Measurements from ENCODE around the gene CALCOCO1.
A peak's percentile ranks its signal among the peaks of the same experiment; 100 is the strongest.
"Not testable (repeated sequence)": the region's sequence is repeated elsewhere in the genome, so short reads cannot be mapped to it uniquely, and the experiment has no call there.

The CALCOCO1 gene

GRCh38 chr12:53696655-53697331 is 30.5 kb downstream of the CALCOCO1 start:
- no peak for ATAC-seq

- no peak for ATAC-seq
Observed at GRCh38 chr12:53696285-53696654, 31.0 kb downstream of the CALCOCO1 start.

- peak; percentile 86 to 87 for ATAC-seq
Observed at GRCh38 chr12:53695152-53696145, 31.8 kb downstream of the CALCOCO1 start.

GRCh38 chr12:53694756-53695151 is 32.5 kb downstream of the CALCOCO1 start:
- no peak for ATAC-seq

GRCh38 chr12:53688134-53688533 is 39.1 kb downstream of the CALCOCO1 start:
- ATAC-seq, result no peak

- ATAC-seq, result no peak
Observed at GRCh38 chr12:53686436-53686835, 40.8 kb downstream of the CALCOCO1 start.

- no peak for ATAC-seq
Observed at GRCh38 chr12:53684654-53685220, 42.5 kb downstream of the CALCOCO1 start.

GRCh38 chr12:53683983-53684382 is 43.3 kb downstream of the CALCOCO1 start:
- ATAC-seq, result no peak

GRCh38 chr12:53683494-53683893 is 43.8 kb downstream of the CALCOCO1 start:
- no peak for ATAC-seq

- ATAC-seq, result not testable (repeated sequence)
Observed at GRCh38 chr12:53680061-53680460, 47.2 kb downstream of the CALCOCO1 start.

- no peak for ATAC-seq
Observed at GRCh38 chr12:53677800-53678148, 49.5 kb downstream of the CALCOCO1 start.

GRCh38 chr12:53677016-53677799 is 50.0 kb downstream of the CALCOCO1 start:
- ATAC-seq, result no peak

GRCh38 chr12:53676656-53677015 is 50.6 kb downstream of the CALCOCO1 start:
- no peak for ATAC-seq

- peak; percentile 92 to 94 for ATAC-seq
Observed at GRCh38 chr12:53675701-53676607, 51.3 kb downstream of the CALCOCO1 start, which contains the start of gene ATP5MC2. Gene ATP5MC2, minus strand, starts transcription at chr12:53676083. Its CDS starts 3,469 bp downstream, at chr12:53672614.

- no peak for ATAC-seq
Observed at GRCh38 chr12:53674977-53675700, 52.1 kb downstream of the CALCOCO1 start.

- no peak for ATAC-seq
Observed at GRCh38 chr12:53670971-53671370, 56.3 kb downstream of the CALCOCO1 start.

GRCh38 chr12:53670308-53670707 is 56.9 kb downstream of the CALCOCO1 start:
- no peak for ATAC-seq

- no peak for ATAC-seq
Observed at GRCh38 chr12:53667080-53667479, 60.2 kb downstream of the CALCOCO1 start.

GRCh38 chr12:53664936-53665335 is 62.3 kb downstream of the CALCOCO1 start:
- ATAC-seq, result no peak

GRCh38 chr12:53664191-53664590 is 63.1 kb downstream of the CALCOCO1 start:
- ATAC-seq, result no peak

GRCh38 chr12:53660041-53660440 is 67.2 kb downstream of the CALCOCO1 start:
- no peak for ATAC-seq
